HuH-7.5 (cell line): ENCODE data around the gene SH3RF1.
"Not testable (repeated sequence)": the region's sequence is repeated elsewhere in the genome, so short reads cannot be mapped to it uniquely, and the experiment has no call there.

Experiments
- DNase-seq: peaks from one replicate; pipeline ENCODE4 v3.0.0; 2011; ENCODE audit warnings: low spot score

Gene SH3RF1

GRCh38 chr4:169200361-169201030 is 70.3 kb downstream of the SH3RF1 start:
- no peak for DNase-seq

- no peak for DNase-seq
Measured at GRCh38 chr4:169199184-169199583, 71.6 kb downstream of the SH3RF1 start.

GRCh38 chr4:169198167-169198566 is 72.6 kb downstream of the SH3RF1 start:
- DNase-seq, result no peak

- DNase-seq, result not testable (repeated sequence)
Measured at GRCh38 chr4:169197206-169197605, 73.5 kb downstream of the SH3RF1 start.

GRCh38 chr4:169195032-169195431 is 75.7 kb downstream of the SH3RF1 start:
- no peak for DNase-seq

- DNase-seq, result not testable (repeated sequence)
Measured at GRCh38 chr4:169189968-169190367, 80.8 kb downstream of the SH3RF1 start.

- no peak for DNase-seq
Measured at GRCh38 chr4:169189372-169189771, 81.4 kb downstream of the SH3RF1 start.

GRCh38 chr4:169188204-169188603 is 82.6 kb downstream of the SH3RF1 start:
- DNase-seq, result no peak

GRCh38 chr4:169185133-169185956 is 85.4 kb downstream of the SH3RF1 start:
- DNase-seq, result no peak

GRCh38 chr4:169184686-169185085 is 86.1 kb downstream of the SH3RF1 start:
- DNase-seq, result no peak

- DNase-seq, result no peak
Measured at GRCh38 chr4:169184236-169184635, 86.5 kb downstream of the SH3RF1 start.

GRCh38 chr4:169183581-169183980 is 87.2 kb downstream of the SH3RF1 start:
- DNase-seq, result no peak

GRCh38 chr4:169179609-169180521 is 90.9 kb downstream of the SH3RF1 start:
- no peak for DNase-seq

GRCh38 chr4:169178092-169178491 is 92.7 kb downstream of the SH3RF1 start:
- not testable (repeated sequence) for DNase-seq

- DNase-seq, result no peak
Measured at GRCh38 chr4:169175476-169175875, 95.3 kb downstream of the SH3RF1 start.

GRCh38 chr4:169175035-169175434 is 95.7 kb downstream of the SH3RF1 start:
- DNase-seq, result no peak

GRCh38 chr4:169174247-169174646 is 96.5 kb downstream of the SH3RF1 start:
- no peak for DNase-seq

GRCh38 chr4:169167957-169168858 is 102.5 kb downstream of the SH3RF1 start:
- DNase-seq, result no peak

- DNase-seq, result no peak
Measured at GRCh38 chr4:169164669-169165415, 105.9 kb downstream of the SH3RF1 start.

- DNase-seq, result no peak
Measured at GRCh38 chr4:169163947-169164668, 106.6 kb downstream of the SH3RF1 start.
